ENCODE measurements around the gene LENG9.

Gene LENG9

GRCh38 chr19:54436031-54436523 is 27.5 kb downstream of the LENG9 start:
- POLR2A ChIA-PET, result interaction anchor here (0.7 kb wide), 1 partner anchor 12 kb away, joined by 3 read pairs; the partner anchor contains the start of gene LENG8
- no peaks in the 10 kb centered on the region for H3K9me3 ChIP-seq (ENCODE audit: control insufficient read depth, insufficient read depth, low read depth, low read length)
- no peak overlapping the region for H3K27ac ChIP-seq (ENCODE audit: extremely low read depth, low read depth, low read length)
- CTCF ChIA-PET, result interaction anchor here (0.6 kb wide), 1 partner anchor 71 kb away, joined by 3 read pairs; the partner anchor contains the start of gene LAIR1
- TF ChIP-seq ZNF433 (tag by site-specific recombination; IDR thresholded peaks at IDR 0.05; ENCODE audit: low read depth), result no peak
- TF ChIP-seq ZNF518A (tag by site-specific recombination; conservative IDR thresholded peaks at IDR 0.05; ENCODE audit: low read depth), result no peak
- no peak for TF ChIP-seq ZNF350 (tag by site-specific recombination; IDR thresholded peaks at IDR 0.05)
- no peak for TF ChIP-seq REPIN1 (tag by site-specific recombination; IDR thresholded peaks at IDR 0.05; ENCODE audit: low read depth)
- no peak for TF ChIP-seq PRDM4 (tag by site-specific recombination; IDR thresholded peaks at IDR 0.05)
- no peak for TF ChIP-seq ZNF549 (tag by site-specific recombination; IDR thresholded peaks at IDR 0.05)
- TF ChIP-seq ZNF37A (tag by site-specific recombination; IDR thresholded peaks at IDR 0.05), result no peak
- TF ChIP-seq ZNF366 (tag by site-specific recombination; conservative IDR thresholded peaks at IDR 0.05), result no peak
- TF ChIP-seq ZNF423 (tag by site-specific recombination; IDR thresholded peaks at IDR 0.05), result no peak
- no peak for TF ChIP-seq ZNF558 (tag by site-specific recombination; IDR thresholded peaks at IDR 0.05)
- no peak for TF ChIP-seq ZNF302 (tag by site-specific recombination; IDR thresholded peaks at IDR 0.05; ENCODE audit: low read depth)
- no peak for TF ChIP-seq ZBTB26 (tag by site-specific recombination; optimal IDR thresholded peaks at IDR 0.05)
- no peak for TF ChIP-seq ZNF629 (tag by site-specific recombination; IDR thresholded peaks at IDR 0.05)
- TF ChIP-seq, protein P1, sequence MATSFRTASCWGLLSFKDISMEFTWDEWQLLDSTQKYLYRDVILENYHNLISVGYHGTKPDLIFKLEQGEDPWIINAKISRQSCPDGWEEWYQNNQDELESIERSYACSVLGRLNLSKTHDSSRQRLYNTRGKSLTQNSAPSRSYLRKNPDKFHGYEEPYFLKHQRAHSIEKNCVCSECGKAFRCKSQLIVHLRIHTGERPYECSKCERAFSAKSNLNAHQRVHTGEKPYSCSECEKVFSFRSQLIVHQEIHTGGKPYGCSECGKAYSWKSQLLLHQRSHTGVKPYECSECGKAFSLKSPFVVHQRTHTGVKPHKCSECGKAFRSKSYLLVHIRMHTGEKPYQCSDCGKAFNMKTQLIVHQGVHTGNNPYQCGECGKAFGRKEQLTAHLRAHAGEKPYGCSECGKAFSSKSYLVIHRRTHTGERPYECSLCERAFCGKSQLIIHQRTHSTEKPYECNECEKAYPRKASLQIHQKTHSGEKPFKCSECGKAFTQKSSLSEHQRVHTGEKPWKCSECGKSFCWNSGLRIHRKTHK (tag by site-specific recombination; IDR thresholded peaks at IDR 0.05), result no peak
- TF ChIP-seq, protein P2, sequence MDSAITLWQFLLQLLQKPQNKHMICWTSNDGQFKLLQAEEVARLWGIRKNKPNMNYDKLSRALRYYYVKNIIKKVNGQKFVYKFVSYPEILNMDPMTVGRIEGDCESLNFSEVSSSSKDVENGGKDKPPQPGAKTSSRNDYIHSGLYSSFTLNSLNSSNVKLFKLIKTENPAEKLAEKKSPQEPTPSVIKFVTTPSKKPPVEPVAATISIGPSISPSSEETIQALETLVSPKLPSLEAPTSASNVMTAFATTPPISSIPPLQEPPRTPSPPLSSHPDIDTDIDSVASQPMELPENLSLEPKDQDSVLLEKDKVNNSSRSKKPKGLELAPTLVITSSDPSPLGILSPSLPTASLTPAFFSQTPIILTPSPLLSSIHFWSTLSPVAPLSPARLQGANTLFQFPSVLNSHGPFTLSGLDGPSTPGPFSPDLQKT (IDR thresholded peaks at IDR 0.05; ENCODE audit: borderline replicate concordance, low read depth, low read length), result no peak
- TF ChIP-seq ZNF341 (tag by site-specific recombination; IDR thresholded peaks at IDR 0.05; ENCODE audit: low read depth), result no peak
- no peak for TF ChIP-seq OVOL3 (tag by site-specific recombination; IDR thresholded peaks at IDR 0.05)
- no peak for TF ChIP-seq ZNF701 (tag by site-specific recombination; IDR thresholded peaks at IDR 0.05)
- no peak overlapping the region for H3K4me3 ChIP-seq (ENCODE audit: low read depth, low read length)
- H3K4me1 ChIP-seq (ENCODE audit: control insufficient read depth, insufficient read depth, low read length), result peaks cover 7% of the 10 kb centered on the region
- peaks cover 0 to 10% of the 10 kb centered on the region in 2 experiments; a peak in 2 of 3 replicates for H3K36me3 ChIP-seq (ENCODE audit: control insufficient read depth in 2 of 2, insufficient read depth in 1 of 2, low read length in 2 of 2)
